Measurements from ENCODE around the gene SMYD5. TPM values are rescaled to one million over a fixed set of nuclear protein-coding genes. Genes with fewer than 3 reads are reported as not detected.

The SMYD5 gene
- total RNA-seq, 2 donors from 2014 or later: 34.9 to 35.4 TPM

DNA sequence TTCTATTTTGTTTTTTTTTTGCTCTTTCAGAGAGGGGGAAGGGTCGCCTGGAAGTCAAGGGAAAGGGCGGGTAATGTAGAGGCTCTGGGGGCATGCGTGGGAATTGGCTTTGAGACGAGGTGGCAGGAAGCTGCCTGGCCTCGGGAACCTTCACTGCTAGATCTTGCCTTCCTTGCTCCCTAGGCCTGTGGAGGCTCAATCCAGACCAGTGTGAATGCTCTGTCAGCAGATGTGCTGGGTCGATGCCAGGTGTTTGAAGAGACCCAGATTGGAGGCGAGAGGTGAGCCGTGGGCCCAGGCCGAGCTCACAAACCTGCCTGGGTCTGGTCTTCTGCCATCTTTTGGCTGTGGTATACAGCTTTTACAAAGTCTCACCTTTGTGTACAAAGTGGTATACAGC, 35.6 kb downstream of the SMYD5 start:
- H3K27me3 Mint-ChIP-seq (ENCODE audit: insufficient read depth): no peaks in the 10 kb centered on the region
- peaks cover 98% of the 10 kb centered on the region for H3K36me3 ChIP-seq (ENCODE audit: control insufficient read depth, insufficient read depth, low read length)
- 95 to 97% methylated on average over 6 to 9 of the region's 9 CpGs for WGBS, 2 experiments (ENCODE audit: insufficient coverage in 1 of 2, insufficient read length in 1 of 2)
- no peaks in the 10 kb centered on the region for H3K9me3 ChIP-seq (ENCODE audit: control insufficient read depth, low read length)
- TF ChIP-seq CTCF (conservative IDR thresholded peaks at IDR 0.05): no peak
- no peak overlapping the region for H3K27ac ChIP-seq (ENCODE audit: low read depth, low read length)
- no peak for DNase-seq
- no peak overlapping the region for H3K4me3 Mint-ChIP-seq
- H3K36me3 Mint-ChIP-seq (ENCODE audit: low read depth): peaks cover 89% of the 10 kb centered on the region
- H3K4me3 ChIP-seq (ENCODE audit: low read length): no peak overlapping the region
- H3K9me3 Mint-ChIP-seq: no peaks in the 10 kb centered on the region
- H3K27ac Mint-ChIP-seq: no peak overlapping the region
- H3K4me1 ChIP-seq (ENCODE audit: control insufficient read depth, insufficient read depth, low read length): no peaks in the 10 kb centered on the region
- H3K4me1 Mint-ChIP-seq: no peaks in the 10 kb centered on the region
- no peaks in the 10 kb centered on the region for H3K27me3 ChIP-seq (ENCODE audit: control insufficient read depth, insufficient read depth, low read length, poor library complexity, severe bottlenecking)
- H3K9ac ChIP-seq (ENCODE audit: extremely low read depth, low read length, poor library complexity, severe bottlenecking): no peak overlapping the region

- no peak overlapping the region for H3K4me3 Mint-ChIP-seq
- no peak overlapping the region for H3K4me3 ChIP-seq (ENCODE audit: low read length)
- no peaks in the 10 kb centered on the region for H3K4me1 ChIP-seq (ENCODE audit: control insufficient read depth, insufficient read depth, low read length)
- peak; percentile 28 for DNase-seq
- H3K9me3 ChIP-seq (ENCODE audit: control insufficient read depth, low read length): no peaks in the 10 kb centered on the region
- no peaks in the 10 kb centered on the region for H3K9me3 Mint-ChIP-seq
- 94 to 96% methylated on average over 15 to 17 of the region's 17 CpGs for WGBS, 2 experiments (ENCODE audit: insufficient coverage in 1 of 2, insufficient read length in 1 of 2)
- H3K27ac ChIP-seq (ENCODE audit: low read depth, low read length): no peak overlapping the region
- H3K27ac Mint-ChIP-seq: no peak overlapping the region
- H3K4me1 Mint-ChIP-seq: no peaks in the 10 kb centered on the region
- H3K9ac ChIP-seq (ENCODE audit: extremely low read depth, low read length, poor library complexity, severe bottlenecking): no peak overlapping the region
- no peak for TF ChIP-seq CTCF (conservative IDR thresholded peaks at IDR 0.05)
- peaks cover 78% of the 10 kb centered on the region for H3K36me3 Mint-ChIP-seq (ENCODE audit: low read depth)
- H3K27me3 Mint-ChIP-seq (ENCODE audit: insufficient read depth): no peaks in the 10 kb centered on the region
- H3K36me3 ChIP-seq (ENCODE audit: control insufficient read depth, insufficient read depth, low read length): peaks cover 88% of the 10 kb centered on the region
- no peaks in the 10 kb centered on the region for H3K27me3 ChIP-seq (ENCODE audit: control insufficient read depth, insufficient read depth, low read length, poor library complexity, severe bottlenecking)
Observed at GRCh38 chr2:73250872-73251846, 37.1 kb downstream of the SMYD5 start.

DNA sequence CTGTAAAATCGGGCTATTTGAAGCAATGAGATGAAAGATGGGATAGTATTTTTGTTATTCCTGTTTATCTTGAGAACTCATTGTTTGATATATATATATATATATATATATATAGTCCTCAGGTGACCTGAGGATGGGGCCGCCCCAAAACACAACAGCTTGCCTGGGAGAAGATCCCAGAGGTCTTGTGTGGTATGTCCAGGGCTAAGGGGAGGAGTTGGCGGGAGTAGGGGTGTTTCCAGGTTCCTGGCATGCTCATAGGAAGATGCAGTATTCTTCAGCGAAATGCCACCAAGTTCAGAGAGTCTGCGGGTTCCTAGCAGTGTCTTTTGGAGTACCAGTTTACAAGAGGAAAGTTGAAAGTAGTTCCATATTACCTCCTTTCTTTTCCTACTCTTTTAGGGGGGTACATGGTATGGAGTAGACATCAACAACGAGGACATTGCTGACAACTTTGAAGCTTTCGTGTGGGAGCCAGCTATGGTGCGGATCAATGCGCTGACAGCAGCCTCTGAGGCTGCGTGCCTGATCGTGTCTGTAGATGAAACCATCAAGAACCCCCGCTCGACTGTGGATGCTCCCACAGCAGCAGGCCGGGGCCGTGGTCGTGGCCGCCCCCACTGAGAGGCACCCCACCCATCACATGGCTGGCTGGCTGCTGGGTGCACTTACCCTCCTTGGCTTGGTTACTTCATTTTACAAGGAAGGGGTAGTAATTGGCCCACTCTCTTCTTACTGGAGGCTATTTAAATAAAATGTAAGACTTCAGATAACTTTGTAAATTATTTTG, 38.4 kb downstream of the SMYD5 start:
- peak; percentile 20 for DNase-seq
- Histone ChIP-seq H3K27ac (ENCODE audit: low read depth, low read length) (no peak overlapping the region), H3K4me3 (ENCODE audit: low read length) (no peak overlapping the region), H3K9me3 (ENCODE audit: control insufficient read depth, low read length) (no peaks in the 10 kb centered on the region), H3K27me3 (ENCODE audit: control insufficient read depth, insufficient read depth, low read length, poor library complexity, severe bottlenecking) (no peaks in the 10 kb centered on the region), H3K36me3 (ENCODE audit: control insufficient read depth, insufficient read depth, low read length) (peaks cover 75% of the 10 kb centered on the region), H3K9ac (ENCODE audit: extremely low read depth, low read length, poor library complexity, severe bottlenecking) (no peak overlapping the region), H3K4me1 (ENCODE audit: control insufficient read depth, insufficient read depth, low read length) (no peaks in the 10 kb centered on the region)
- Mint-ChIP-seq H3K27ac (no peak overlapping the region), H3K4me3 (no peak overlapping the region), H3K4me1 (no peaks in the 10 kb centered on the region), H3K36me3 (ENCODE audit: low read depth) (peaks cover 66% of the 10 kb centered on the region), H3K9me3 (no peaks in the 10 kb centered on the region), H3K27me3 (ENCODE audit: insufficient read depth) (no peaks in the 10 kb centered on the region)
- 93% methylated on average over 12 to 17 of the region's 17 CpGs for WGBS, 2 experiments (ENCODE audit: insufficient coverage in 1 of 2, insufficient read length in 1 of 2)
- TF ChIP-seq CTCF (conservative IDR thresholded peaks at IDR 0.05): no peak

Data from endodermal cell (in vitro differentiated cells).